A549 treated with CORT108297 at 1 μM for 4 hours (cell line): Measurements from ENCODE around the gene MGST2. TPM values are rescaled to one million over a fixed set of nuclear protein-coding genes. Genes with fewer than 3 reads are reported as not detected.

Experiments used
- total RNA-seq: library from RNA; stranded (reverse); fragments of 200-300 nt; extraction: Qiagen RNA extraction; gene quantifications from 5 replicates; pipeline ENCODE4 v1.2.3, GENCODE V29; 2022

MGST2 gene
- 49.3 to 56.7 TPM (median 50.8 TPM) in 5 replicates for total RNA-seq

GRCh38 chr4:139665690-139666529 is at the start of gene MGST2:
TSS of gene MGST2 (plus strand) at chr4:139665819. CDS start at chr4:139666020, 201 bp downstream.

Other genes with a start within 250 kb of the MGST2 start
- 1.8 to 2.8 TPM (median 2.1 TPM) in 5 replicates for gene RAB33B, start 211.7 kb upstream of the MGST2 start, total RNA-seq
- gene SETD7, start 109.6 kb upstream of the MGST2 start, total RNA-seq, result 35.4 to 42.1 TPM (median 39.0 TPM) in 5 replicates